Activated CD4-positive, alpha-beta T cell treated with anti-CD3 and anti-CD28 coated beads, Interleukin-2, Interleukin-6, amounts not matched to agents 100 ng/mL and 50 ng/mL, durations not matched to agents 16 hours and 8 hours (primary cell): ENCODE measurements around the gene RPTOR.
"Not testable (repeated sequence)": the region's sequence is repeated elsewhere in the genome, so short reads cannot be mapped to it uniquely, and the experiment has no call there.

ENCODE experiments used
- DNase-seq: peaks from one replicate; pipeline ENCODE4 v3.0.0-alpha.2; 2020

RPTOR gene

DNA sequence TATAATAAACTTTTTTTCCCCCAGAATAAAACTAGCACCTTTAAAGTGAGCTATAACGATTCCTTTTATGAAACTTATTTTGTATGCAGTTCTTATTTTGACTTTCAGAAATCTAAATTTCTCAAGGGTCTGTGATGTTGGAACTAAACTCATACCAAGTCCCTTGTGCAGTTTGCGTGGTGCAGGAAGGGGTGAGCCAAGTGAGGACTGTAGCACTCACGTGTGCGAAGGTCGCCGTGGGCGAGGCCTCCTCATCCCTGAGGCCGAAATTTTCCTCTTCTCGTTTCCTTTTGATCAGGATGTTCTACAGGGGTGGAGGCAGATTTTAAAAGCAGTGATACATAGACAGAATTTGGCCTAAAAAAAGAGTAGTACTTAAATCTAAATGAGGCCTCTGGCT lies 73.7 kb downstream of the RPTOR start:
- DNase-seq, result no peak

DNA sequence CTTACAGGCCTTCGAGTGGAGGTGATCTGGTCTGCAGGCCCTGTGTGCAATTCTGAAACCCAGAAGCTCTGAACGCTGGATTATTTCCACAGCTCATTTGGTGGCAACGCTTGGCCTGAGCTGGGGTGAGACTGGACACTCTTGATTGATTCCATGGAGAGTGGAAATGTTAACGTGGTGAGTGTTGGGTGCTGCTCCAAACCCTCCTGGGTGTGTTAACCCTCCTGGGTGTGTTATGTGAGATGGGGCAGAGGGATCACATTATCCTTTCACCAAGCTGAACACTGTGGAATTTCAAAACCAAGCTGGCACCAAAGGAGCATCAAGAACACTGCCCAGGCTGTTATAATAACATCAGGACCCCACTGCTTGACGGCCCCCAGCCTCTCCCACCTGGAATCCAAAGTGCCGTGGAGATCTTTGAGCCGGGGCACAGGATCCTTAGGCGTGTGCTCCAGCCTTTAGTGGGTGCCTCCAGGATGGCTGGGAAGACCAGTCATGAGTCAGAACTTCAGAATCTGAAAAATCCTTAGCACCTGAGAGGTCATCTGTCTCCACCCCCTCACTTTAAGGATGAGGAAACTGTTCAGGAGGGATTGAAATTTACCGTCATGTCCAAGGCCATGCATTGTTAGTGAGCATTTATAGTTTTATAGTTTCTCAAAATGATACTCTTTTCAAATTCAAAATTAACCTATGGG lies 75.0 kb downstream of the RPTOR start:
- DNase-seq, result no peak

DNA sequence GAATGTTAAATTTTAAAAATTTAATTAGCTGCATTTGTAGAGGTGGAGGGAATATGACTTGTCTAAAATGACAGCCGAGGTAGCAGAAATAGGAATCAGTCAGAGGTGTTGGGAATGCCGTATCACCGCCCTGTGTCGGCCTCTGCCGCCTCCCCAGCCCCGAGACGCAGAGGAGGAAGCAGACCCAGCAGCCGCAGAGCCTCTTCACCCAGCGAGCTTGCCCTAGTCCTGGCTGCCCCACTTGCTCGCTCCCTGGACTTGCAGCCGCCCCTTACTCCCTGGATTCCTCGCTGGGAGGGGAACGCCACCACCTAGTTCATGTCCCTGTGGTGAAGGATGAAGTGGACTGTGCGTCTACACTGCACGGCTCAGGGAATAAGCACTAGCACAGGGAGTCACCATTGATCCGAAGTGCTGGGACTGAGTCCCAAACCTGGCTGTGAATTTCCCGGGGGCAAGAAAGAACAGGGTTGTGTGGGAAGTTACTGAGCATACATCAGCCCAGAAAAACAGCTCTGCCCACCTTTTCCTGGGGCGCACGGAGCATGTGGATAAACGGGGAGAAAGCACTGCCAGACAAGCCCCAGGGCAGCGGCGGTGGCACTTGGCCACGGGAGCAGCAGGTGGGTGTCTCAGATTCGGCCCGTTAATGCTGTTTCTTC lies 76.8 kb downstream of the RPTOR start:
- DNase-seq, result no peak

DNA sequence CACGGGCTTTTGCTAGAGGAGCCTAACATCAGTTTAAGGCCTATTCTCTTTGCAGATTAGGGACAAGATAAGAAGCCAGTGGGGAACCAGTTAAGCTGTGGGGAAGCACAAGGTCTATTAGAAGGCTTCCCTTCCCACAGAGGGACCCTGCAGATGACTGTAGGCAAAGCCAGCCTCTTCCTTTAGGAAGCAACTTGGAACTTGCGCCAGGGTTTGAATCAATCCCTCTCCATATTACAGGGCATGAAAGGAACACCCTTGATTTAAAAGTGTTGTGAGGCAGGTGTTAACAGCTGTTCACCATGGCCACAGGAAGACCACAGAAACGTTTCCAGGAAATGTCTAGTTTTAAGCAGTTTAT lies 77.3 kb downstream of the RPTOR start:
- no peak for DNase-seq

DNA sequence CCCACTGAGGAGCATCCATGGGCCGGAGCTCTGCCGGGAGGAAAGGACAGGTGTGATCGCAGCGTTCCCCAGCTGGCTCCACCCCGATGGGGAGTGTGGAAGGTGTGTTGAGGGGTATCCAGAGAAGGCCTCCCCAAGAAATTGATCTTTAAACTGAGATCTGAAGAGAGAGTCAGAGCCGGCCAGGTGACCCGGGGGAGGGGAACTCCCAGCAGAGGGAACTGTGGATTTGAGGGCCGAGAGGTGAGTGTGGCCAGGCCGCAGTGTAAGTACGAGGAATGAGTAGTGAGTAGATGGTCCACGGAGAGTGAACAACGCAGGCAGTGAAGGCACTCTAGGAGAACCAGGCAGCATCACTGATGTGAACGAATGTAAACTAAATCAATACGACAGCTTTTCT lies 80.2 kb downstream of the RPTOR start:
- no peak for DNase-seq

DNA sequence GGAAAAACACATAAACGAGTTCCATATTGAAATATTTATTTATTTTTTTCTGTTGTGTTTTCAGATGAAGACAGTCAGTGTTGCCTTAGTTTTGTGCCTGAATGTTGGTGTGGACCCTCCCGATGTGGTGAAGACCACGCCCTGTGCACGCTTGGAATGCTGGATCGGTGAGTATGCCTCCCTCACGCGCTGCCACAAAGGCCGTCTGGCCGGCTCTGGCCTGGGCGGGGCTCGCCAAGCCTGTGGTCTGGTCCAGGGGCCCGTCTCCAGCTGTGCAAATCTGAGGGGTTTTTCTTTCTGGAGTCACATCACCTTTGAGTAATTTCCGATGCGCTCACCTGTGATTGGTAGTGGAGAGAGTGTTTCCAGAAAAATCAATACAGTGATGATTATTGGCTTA lies 81.0 kb downstream of the RPTOR start:
- DNase-seq, result no peak

DNA sequence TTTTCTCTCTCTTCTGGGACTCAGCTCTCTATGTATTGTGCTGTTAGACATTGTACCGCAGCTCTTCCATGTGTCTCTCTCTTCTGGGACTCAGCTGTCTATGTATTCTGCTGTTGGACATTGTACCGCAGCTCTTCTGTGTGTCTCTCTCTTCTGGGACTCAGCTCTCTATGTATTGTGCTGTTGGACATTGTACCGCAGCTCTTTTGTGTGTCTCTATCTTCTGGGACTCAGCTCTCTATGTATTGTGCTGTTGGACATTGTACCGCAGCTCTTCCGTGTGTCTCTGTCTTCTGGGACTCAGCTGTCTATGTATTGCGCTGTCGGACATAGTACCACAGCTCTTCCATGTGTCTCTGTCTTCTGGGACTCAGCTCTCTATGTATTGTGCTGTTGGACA lies 84.2 kb downstream of the RPTOR start:
- DNase-seq, result not testable (repeated sequence)

DNA sequence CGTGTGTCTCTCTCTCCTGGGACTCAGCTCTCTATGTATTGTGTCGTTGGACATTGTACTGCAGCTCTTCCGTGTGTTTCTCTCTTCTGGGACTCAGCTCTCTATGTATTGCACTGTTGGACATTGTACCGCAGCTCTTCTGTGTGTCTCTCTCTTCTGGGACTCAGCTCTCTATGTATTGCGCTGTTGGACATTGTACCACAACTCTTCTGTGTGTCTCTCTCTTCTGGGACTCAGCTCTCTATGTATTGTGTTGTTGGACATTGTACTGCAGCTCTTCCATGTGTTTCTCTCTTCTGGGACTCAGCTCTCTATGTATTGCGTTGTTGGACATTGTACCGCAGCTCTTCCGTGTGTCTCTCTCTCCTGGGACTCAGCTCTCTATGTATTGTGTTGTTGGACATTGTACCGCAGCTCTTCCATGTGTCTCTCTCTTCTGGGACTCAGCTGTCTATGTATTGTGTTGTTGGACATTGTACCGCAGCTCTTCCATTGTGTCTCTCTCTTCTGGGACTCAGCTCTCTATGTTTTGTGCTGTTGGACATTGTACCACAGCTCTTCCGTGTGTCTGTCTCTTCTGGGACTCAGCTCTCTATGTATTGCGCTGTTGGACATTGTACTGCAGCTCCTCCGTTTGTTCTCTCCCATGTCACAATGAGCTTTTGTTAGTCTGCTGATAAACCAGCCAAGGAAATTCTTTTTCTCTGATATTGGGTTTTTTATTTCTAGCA lies 84.8 kb downstream of the RPTOR start:
- DNase-seq, result no peak

DNA sequence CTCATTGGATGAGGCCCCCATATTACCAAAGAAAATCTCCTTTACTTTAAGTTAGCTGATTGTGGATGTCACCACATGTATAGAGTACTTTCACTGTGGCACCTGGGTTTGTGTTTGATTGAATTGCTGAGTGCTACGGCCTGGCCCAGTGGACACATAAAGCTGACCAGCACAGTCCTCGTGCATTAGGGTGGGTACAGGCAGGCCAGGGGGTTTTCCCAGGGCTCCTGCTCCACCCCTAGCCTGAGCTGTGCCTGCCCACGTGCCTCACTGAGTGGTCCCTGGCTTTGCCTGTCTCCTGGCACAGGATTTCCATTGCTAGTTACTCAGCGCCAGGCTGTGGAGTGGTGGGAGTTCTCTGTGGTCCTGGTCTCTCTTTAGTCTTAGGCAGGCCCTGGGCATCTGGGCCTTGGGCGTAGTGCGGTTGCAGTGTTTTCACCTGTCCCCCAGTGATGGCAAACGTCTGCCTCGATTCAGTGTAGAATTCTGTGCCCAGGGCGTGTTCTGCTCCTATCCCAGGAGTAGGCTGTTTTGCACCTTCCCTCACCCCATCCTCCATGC lies 86.0 kb downstream of the RPTOR start:
- no peak for DNase-seq

DNA sequence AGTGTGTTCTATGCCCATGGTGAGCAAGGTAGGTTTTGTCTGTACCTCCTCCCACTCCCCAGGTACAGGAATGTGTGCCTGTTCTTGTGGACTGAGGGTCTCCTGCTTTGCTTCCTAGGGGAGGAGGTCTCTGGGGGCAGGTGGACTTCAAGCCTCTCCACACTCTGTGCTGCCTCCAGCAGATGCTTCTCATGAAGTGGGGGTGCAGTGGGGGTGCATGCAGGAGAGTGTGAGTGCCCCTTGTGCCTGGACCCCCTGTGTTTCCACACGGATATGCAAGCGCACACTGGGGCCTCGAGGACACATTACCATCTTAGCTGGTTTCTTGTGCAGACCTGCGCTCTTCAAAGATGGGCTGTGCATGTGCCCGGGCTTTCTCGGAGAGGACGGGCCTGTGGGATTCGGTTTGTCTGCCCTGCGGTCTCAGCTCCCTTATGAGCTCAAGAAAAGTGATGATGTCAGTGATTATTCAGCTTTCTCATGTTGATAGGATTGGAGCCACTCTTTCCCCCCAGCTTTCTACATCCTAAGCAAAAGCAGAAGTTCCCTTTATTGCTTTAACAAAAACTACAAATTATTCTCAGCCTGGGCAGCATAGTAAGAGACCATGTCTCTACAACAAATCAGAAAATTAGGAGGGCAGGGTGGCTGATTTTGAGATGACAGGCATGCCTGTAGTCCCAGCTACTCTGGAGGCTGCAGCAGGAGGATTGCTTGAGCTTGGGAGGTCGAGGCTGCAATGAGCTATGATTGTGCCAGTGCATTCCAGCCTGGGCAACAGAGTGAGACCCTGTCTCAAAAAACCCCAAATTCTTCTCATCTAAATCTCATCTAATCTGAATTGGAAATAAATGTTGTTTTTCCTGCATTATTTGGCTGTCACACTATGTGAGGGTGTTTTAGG lies 86.8 kb downstream of the RPTOR start:
- DNase-seq, result no peak

DNA sequence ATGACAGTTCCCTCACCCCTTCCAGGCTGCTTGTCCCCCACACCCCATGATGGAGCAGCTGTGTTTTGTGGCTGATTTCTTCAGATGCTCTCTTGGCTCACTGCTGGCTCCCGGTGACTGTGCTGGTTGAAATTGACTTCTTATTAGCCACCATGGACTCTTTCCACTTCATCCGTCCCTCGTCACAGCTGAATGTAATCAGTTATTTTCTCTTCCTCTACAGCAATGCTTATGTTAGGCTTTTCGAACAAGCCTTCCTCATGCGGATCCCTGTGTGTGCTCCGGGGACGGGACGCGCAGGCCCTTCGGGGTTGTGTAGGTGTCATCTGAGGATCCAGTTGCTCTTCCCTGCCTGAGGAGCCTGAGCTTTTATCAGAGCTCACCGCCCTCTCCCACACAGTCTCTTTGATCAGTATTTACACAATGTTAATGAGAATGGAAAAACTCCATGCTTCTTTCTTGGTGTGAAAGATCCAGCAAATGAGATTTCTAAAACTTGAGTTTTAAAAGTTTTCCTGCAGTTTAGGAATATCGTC lies 87.5 kb downstream of the RPTOR start:
- DNase-seq, result no peak

DNA sequence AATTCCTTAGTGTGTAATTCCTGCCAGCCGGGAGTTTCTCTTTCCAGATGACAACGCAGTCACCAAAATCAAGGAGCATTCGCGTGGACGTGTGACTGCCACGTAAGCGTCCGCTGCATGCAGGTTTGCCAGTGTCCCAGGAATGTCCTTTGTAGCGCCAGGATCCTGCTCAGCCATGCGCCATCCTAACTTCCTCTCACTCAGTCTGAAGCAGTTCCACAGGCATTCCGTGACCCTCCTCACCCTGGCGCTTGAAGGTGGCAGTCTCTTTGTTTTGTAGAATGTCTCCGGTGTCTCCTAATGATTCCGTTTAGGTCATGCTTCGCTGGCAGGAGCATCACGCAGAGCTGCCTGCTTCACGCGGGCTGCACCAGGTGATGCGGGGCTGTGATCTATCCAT lies 88.6 kb downstream of the RPTOR start:
- DNase-seq, result no peak

DNA sequence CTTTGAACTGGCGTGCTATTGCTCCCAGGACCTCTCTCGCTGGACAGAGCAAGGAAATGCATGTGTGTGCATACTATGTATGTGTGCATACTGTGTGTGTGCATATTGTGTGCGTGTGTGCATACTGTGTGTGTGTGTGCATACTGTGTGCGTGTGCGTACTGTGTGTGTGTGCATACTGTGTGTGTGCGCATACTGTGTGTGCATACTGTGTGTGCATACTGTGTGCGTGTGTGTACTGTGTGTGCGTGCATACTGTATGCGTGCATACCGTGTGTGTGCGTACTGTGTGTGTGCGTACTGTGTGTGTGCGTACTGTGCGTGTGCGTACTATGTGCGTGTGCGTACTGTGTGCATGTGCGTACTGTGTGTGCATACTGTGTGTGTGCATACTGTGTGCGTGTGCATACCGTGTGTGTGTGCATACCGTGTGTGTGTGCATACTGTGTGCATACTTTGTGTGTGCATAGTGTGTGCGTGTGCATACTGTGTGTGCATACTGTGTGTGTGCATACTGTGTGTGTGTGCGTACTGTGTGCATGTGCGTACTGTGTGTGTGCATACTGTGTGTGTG lies 89.4 kb downstream of the RPTOR start:
- DNase-seq, result no peak

DNA sequence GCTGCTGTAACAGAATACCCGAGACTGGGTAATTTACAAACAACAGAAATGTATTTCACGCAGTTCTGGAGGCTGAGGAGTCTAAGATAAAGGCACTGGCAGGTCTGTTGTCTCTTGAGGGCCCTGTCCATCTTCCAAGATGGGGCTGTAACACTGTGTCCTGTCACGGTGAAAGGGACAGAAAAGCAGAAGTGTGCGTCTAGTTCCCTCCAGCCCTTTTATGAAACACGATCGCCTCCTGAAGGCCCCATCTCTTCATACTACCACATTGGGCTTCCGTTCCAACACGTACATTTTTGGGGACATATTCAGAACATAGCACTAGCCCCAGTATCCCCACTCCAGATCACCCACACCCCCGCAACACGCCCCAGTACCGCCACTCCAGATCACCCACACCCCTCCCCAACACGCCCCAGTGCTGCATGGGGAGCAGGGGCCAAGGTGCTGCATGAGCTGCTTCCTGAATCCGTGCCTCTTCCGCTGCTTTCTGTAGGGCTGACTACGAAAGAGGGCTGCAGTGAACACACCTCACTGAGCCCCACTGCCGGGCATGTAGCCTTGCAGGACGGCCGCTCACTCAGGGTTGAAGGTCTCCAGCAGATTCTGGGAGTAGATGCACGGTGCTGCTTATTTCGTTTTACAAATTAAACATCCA lies 91.9 kb downstream of the RPTOR start:
- no peak for DNase-seq

DNA sequence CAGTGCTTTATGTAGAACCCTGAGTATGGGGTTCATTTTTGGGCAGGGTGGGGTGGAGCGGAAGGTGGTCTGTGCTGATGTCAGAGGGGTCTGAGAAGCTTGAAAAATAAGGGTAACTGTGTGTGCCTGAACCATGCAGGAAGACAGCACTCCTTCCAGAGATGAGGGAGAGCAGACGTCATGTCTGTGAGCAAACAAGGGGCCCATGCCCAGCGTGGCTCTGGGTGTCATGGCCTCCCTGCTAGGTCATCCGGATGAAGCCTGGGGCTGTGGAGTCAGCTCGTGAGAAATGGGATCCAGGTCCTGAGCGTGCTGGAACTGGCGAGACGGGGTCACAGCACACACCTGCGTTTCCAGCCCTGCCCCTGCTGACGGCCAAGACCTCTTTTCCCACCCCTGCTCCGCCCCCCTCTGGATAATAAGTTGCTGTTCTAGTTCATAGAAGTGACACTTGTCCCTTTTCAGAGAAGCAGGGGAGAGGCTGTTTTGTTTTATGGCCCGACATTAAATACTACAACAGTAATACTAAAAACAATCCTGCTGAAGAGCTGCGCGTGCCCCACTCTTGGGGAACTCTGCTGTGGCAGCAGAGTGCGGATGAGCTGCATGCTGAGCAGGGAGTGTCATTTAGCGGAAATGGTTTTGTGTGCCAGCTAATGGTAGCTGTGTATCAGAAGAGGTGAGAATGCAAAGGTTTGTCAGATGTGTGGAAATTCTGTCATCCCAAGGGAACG lies 92.6 kb downstream of the RPTOR start:
- no peak for DNase-seq

DNA sequence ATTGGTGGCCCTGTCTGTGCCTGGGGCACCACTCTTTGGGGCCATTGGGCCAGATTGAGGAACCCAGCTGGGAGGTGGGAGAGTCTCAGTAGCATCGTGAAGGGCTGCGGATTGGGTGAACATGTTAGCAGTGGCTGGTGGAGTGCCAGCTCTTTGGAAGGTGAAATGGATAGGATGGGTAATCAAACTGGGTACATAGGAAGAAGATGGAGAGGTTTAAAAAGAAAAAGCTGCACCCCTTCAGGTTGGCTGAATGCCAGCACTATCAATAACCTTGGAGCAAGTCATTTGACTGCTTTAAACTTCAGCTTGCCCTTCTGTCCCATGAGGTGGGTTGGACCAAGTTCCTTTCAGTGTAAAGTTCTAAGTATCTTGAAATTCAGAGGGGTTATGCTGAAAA lies 95.0 kb downstream of the RPTOR start:
- no peak for DNase-seq

DNA sequence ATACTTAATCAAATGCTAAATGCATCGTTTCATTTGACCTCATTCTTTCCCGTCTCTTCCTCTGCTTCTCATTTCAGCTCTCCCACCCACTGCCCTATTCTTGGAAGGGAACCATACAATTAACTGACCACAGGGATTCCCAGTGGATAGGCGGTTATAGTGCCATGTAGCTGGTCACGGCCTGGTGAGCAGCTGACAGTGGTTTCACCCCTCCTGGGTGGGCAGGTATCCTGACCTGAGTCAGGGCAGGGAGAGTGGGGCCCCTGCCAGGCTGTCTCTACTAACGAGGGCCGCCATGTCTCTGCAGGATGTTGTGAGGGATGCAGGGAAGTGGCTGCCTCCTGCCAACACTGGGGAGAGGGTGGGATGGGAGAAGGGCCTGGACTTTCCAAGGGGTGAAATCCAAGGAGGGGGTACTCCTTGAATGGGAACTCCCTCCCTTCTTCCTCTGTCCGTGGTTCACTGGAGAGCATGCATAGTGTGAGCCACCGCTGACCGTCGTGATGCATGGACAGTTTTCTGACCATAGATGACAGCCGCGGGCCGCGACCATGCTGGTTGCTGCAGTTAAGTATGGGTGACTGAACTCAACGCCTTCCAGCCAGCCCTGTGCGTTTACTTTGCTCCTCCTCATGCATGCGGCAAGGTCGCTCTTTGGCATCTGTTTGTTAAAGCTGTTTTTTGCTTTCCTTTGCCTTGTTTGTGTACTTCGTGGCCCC lies 95.9 kb downstream of the RPTOR start:
- DNase-seq, result no peak

DNA sequence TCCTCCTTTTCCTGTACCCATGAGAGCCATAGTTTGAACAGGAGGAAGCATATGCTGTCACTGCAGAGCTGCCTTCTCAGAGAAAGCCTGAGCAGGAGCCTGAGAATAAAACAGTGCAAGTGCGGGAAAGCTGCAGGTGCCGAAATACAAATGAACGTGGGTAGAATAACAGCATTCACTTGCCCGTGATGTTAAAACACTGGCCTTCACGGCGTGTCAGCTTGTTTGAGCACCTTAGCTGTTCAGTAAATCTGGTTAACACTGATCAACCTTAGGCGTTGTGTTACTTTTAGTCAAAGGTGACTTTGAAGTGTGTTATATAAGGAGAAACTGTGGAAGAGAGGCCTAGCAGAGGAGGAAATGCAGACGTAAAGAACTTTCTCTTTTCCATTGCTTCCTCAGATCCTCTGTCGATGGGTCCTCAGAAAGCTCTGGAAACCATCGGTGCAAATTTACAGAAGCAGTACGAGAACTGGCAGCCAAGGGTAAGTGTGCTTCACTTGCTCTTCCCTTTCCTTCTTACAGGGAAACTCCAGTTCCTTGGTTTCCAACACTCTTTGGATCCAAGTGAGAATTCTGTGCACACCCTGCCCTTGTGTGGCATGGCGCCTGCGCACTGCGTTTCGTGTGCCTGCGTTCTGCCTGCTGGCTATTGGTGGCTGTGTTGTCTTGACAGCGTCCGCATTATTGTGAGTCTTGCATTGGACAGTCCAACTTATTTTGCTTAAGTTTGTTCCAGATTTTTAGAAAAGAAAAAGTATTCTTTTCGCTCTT lies 98.9 kb downstream of the RPTOR start:
- no peak for DNase-seq

DNA sequence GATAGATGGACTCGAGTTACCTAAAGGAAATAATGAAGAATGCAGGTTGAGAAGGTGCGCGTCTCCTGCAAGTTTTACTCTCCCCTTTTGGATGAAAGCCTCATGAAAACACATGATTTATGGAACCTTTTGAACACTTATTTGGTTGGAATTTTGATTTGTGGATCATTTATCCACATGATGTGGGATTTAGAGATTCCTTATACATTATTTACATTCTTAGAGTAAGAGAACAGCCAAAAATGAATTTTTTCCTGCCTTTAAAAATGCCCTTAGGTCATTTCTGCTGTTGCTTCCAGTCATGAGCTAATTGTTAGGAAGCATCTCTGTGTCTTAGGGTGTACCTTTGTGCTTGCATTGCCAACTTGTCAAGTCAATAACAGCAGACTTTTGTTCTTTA lies 99.9 kb downstream of the RPTOR start:
- DNase-seq, result no peak
